ENCODE measurements around the gene NOP56.
A peak's percentile ranks its signal among the peaks of the same experiment; 100 is the strongest.

The NOP56 gene

GRCh38 chr20:2640899-2641298 is 11.5 kb upstream of the NOP56 start:
- Histone ChIP-seq H3K4me1 (ENCODE audit: control insufficient read depth, insufficient read depth, low read length) (no peaks in the 10 kb centered on the region), H3K36me3 (ENCODE audit: control insufficient read depth in 2 of 2, insufficient read depth in 2 of 2, low read length in 2 of 2) (peaks cover 0 to 6% of the 10 kb centered on the region in 2 donors), H3K27me3 (ENCODE audit: control insufficient read depth in 1 of 2, insufficient read depth in 2 of 2, low read length in 2 of 2) (no peaks in the 10 kb centered on the region), H3K9me3 (ENCODE audit: control insufficient read depth in 2 of 2, low read length in 2 of 2) (no peaks in the 10 kb centered on the region), H3K9ac (ENCODE audit: low read length in 2 of 2) (no peak overlapping the region), H3K27ac (ENCODE audit: low read length) (no peak overlapping the region), H3K4me3 (ENCODE audit: low read length in 2 of 2) (no peak overlapping the region)

DNA sequence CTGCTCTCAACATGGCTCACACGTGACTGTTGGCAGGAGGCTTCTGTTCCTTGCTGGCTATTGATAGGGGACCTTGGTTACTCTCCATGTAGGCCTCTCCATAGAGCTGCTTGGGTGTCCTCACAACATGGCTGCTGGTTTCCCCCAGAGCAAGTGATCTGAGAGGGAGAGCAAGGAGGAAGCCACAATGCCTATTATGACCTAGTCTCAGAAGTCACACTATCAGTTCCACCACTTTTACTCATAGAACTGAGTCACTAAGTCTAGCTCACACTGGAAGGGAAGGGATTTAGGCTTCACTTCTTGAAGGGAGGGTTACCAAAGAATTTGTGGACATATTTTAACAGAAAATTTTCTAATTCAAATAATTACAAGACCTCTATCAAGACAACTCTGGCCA is 8.7 kb upstream of the NOP56 start:
- no peaks in the 10 kb centered on the region for H3K4me1 ChIP-seq (ENCODE audit: control insufficient read depth, insufficient read depth, low read length)
- H3K9ac ChIP-seq (ENCODE audit: low read length in 2 of 2): no peak overlapping the region
- H3K36me3 ChIP-seq (ENCODE audit: control insufficient read depth in 2 of 2, insufficient read depth in 2 of 2, low read length in 2 of 2): peaks cover 0 to 6% of the 10 kb centered on the region in 2 donors
- no peak overlapping the region for H3K4me3 ChIP-seq (ENCODE audit: low read length in 2 of 2)
- H3K27ac ChIP-seq (ENCODE audit: low read length): no peak overlapping the region
- H3K9me3 ChIP-seq (ENCODE audit: control insufficient read depth in 2 of 2, low read length in 2 of 2): no peaks in the 10 kb centered on the region
- no peaks in the 10 kb centered on the region for H3K27me3 ChIP-seq (ENCODE audit: control insufficient read depth in 1 of 2, insufficient read depth in 2 of 2, low read length in 2 of 2)

GRCh38 chr20:2652724-2653555 is 508 bp downstream of the NOP56 start:
- peak overlapping the region; percentile 90 to 95 for H3K9ac ChIP-seq (ENCODE audit: low read length in 2 of 2)
- peak overlapping the region; percentile 95 to 99 for H3K4me3 ChIP-seq (ENCODE audit: low read length in 2 of 2)
- H3K9me3 ChIP-seq (ENCODE audit: control insufficient read depth in 2 of 2, low read length in 2 of 2): no peaks in the 10 kb centered on the region
- peaks cover 17% of the 10 kb centered on the region for H3K4me1 ChIP-seq (ENCODE audit: control insufficient read depth, insufficient read depth, low read length)
- H3K36me3 ChIP-seq (ENCODE audit: control insufficient read depth in 2 of 2, insufficient read depth in 2 of 2, low read length in 2 of 2): peaks cover 38 to 42% of the 10 kb centered on the region in 2 donors
- no peaks in the 10 kb centered on the region for H3K27me3 ChIP-seq (ENCODE audit: control insufficient read depth in 1 of 2, insufficient read depth in 2 of 2, low read length in 2 of 2)
- H3K27ac ChIP-seq (ENCODE audit: low read length): peak overlapping the region; percentile 82

- Histone ChIP-seq H3K27ac (ENCODE audit: low read length) (no peak overlapping the region), H3K4me3 (ENCODE audit: low read length in 2 of 2) (peak overlapping the region; percentile 95 to 99), H3K9me3 (ENCODE audit: control insufficient read depth in 2 of 2, low read length in 2 of 2) (no peaks in the 10 kb centered on the region), H3K4me1 (ENCODE audit: control insufficient read depth, insufficient read depth, low read length) (peaks cover 17% of the 10 kb centered on the region), H3K36me3 (ENCODE audit: control insufficient read depth in 2 of 2, insufficient read depth in 2 of 2, low read length in 2 of 2) (peaks cover 46 to 49% of the 10 kb centered on the region in 2 donors), H3K27me3 (ENCODE audit: control insufficient read depth in 1 of 2, insufficient read depth in 2 of 2, low read length in 2 of 2) (no peaks in the 10 kb centered on the region), H3K9ac (ENCODE audit: low read length in 2 of 2) (peak overlapping the region; percentile 90 to 95)
These were observed 1.3 kb downstream of the NOP56 start for GRCh38 chr20:2653556-2654383.

DNA sequence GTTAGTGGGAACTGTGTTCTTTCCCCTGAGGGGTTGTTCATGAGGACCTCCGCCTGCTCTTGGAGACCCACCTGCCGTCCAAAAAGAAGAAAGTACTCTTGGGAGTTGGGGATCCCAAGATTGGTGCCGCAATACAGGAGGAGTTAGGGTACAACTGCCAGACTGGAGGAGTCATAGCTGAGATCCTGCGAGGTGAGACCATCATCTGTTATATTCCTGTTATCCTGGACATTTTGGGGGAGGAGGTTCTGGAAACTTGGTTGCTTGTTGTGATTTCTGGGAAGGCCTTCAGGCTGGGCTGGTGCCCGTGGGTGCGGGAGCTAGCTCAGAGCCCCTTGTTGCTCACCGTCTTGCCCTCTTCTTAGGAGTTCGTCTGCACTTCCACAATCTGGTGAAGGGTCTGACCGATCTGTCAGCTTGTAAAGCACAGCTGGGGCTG is 2.0 kb downstream of the NOP56 start:
- Histone ChIP-seq H3K27me3 (ENCODE audit: control insufficient read depth in 1 of 2, insufficient read depth in 2 of 2, low read length in 2 of 2) (no peaks in the 10 kb centered on the region), H3K4me3 (ENCODE audit: low read length in 2 of 2) (peak overlapping the region; percentile 29 to 95), H3K9me3 (ENCODE audit: control insufficient read depth in 2 of 2, low read length in 2 of 2) (no peaks in the 10 kb centered on the region), H3K9ac (ENCODE audit: low read length in 2 of 2) (peak overlapping the region; percentile 42 to 95), H3K27ac (ENCODE audit: low read length) (no peak overlapping the region), H3K36me3 (ENCODE audit: control insufficient read depth in 2 of 2, insufficient read depth in 2 of 2, low read length in 2 of 2) (peaks cover 52 to 55% of the 10 kb centered on the region in 2 donors), H3K4me1 (ENCODE audit: control insufficient read depth, insufficient read depth, low read length) (peaks cover 17% of the 10 kb centered on the region)

- H3K27me3 ChIP-seq (ENCODE audit: control insufficient read depth in 1 of 2, insufficient read depth in 2 of 2, low read length in 2 of 2): no peaks in the 10 kb centered on the region
- H3K36me3 ChIP-seq (ENCODE audit: control insufficient read depth in 2 of 2, insufficient read depth in 2 of 2, low read length in 2 of 2): peaks cover 57 to 59% of the 10 kb centered on the region in 2 donors
- no peak overlapping the region for H3K9ac ChIP-seq (ENCODE audit: low read length in 2 of 2)
- H3K4me3 ChIP-seq (ENCODE audit: low read length in 2 of 2): no peak overlapping the region
- H3K9me3 ChIP-seq (ENCODE audit: control insufficient read depth in 2 of 2, low read length in 2 of 2): no peaks in the 10 kb centered on the region
- no peak overlapping the region for H3K27ac ChIP-seq (ENCODE audit: low read length)
- peaks cover 17% of the 10 kb centered on the region for H3K4me1 ChIP-seq (ENCODE audit: control insufficient read depth, insufficient read depth, low read length)
These were observed 2.4 kb downstream of the NOP56 start for GRCh38 chr20:2654831-2655230.

- Histone ChIP-seq H3K4me1 (ENCODE audit: control insufficient read depth, insufficient read depth, low read length) (peaks cover 17% of the 10 kb centered on the region), H3K27ac (ENCODE audit: low read length) (no peak overlapping the region), H3K27me3 (ENCODE audit: control insufficient read depth in 1 of 2, insufficient read depth in 2 of 2, low read length in 2 of 2) (no peaks in the 10 kb centered on the region), H3K9ac (ENCODE audit: low read length in 2 of 2) (no peak overlapping the region), H3K9me3 (ENCODE audit: control insufficient read depth in 2 of 2, low read length in 2 of 2) (no peaks in the 10 kb centered on the region), H3K4me3 (ENCODE audit: low read length in 2 of 2) (no peak overlapping the region), H3K36me3 (ENCODE audit: control insufficient read depth in 2 of 2, insufficient read depth in 2 of 2, low read length in 2 of 2) (peaks cover 63 to 66% of the 10 kb centered on the region in 2 donors)
These were observed 3.1 kb downstream of the NOP56 start for GRCh38 chr20:2655331-2656116.

- Histone ChIP-seq H3K9ac (ENCODE audit: low read length in 2 of 2) (no peak overlapping the region), H3K4me3 (ENCODE audit: low read length in 2 of 2) (no peak overlapping the region), H3K27ac (ENCODE audit: low read length) (no peak overlapping the region), H3K4me1 (ENCODE audit: control insufficient read depth, insufficient read depth, low read length) (peaks cover 17% of the 10 kb centered on the region), H3K36me3 (ENCODE audit: control insufficient read depth in 2 of 2, insufficient read depth in 2 of 2, low read length in 2 of 2) (peaks cover 67 to 74% of the 10 kb centered on the region in 2 donors), H3K9me3 (ENCODE audit: control insufficient read depth in 2 of 2, low read length in 2 of 2) (no peaks in the 10 kb centered on the region), H3K27me3 (ENCODE audit: control insufficient read depth in 1 of 2, insufficient read depth in 2 of 2, low read length in 2 of 2) (no peaks in the 10 kb centered on the region)
These were observed 4.2 kb downstream of the NOP56 start for GRCh38 chr20:2656471-2657117.

GRCh38 chr20:2657241-2657640 is 4.8 kb downstream of the NOP56 start:
- Histone ChIP-seq H3K9me3 (ENCODE audit: control insufficient read depth in 2 of 2, low read length in 2 of 2) (no peaks in the 10 kb centered on the region), H3K36me3 (ENCODE audit: control insufficient read depth in 2 of 2, insufficient read depth in 2 of 2, low read length in 2 of 2) (peaks cover 72 to 80% of the 10 kb centered on the region in 2 donors), H3K27ac (ENCODE audit: low read length) (no peak overlapping the region), H3K27me3 (ENCODE audit: control insufficient read depth in 1 of 2, insufficient read depth in 2 of 2, low read length in 2 of 2) (no peaks in the 10 kb centered on the region), H3K9ac (ENCODE audit: low read length in 2 of 2) (no peak overlapping the region), H3K4me3 (ENCODE audit: low read length in 2 of 2) (no peak overlapping the region), H3K4me1 (ENCODE audit: control insufficient read depth, insufficient read depth, low read length) (peaks cover 13% of the 10 kb centered on the region)

- H3K9ac ChIP-seq (ENCODE audit: low read length in 2 of 2): no peak overlapping the region
- no peaks in the 10 kb centered on the region for H3K27me3 ChIP-seq (ENCODE audit: control insufficient read depth in 1 of 2, insufficient read depth in 2 of 2, low read length in 2 of 2)
- H3K4me1 ChIP-seq (ENCODE audit: control insufficient read depth, insufficient read depth, low read length): peaks cover 13% of the 10 kb centered on the region
- H3K9me3 ChIP-seq (ENCODE audit: control insufficient read depth in 2 of 2, low read length in 2 of 2): no peaks in the 10 kb centered on the region
- H3K4me3 ChIP-seq (ENCODE audit: low read length in 2 of 2): no peak overlapping the region
- H3K27ac ChIP-seq (ENCODE audit: low read length): no peak overlapping the region
- H3K36me3 ChIP-seq (ENCODE audit: control insufficient read depth in 2 of 2, insufficient read depth in 2 of 2, low read length in 2 of 2): peaks cover 74 to 82% of the 10 kb centered on the region in 2 donors
These were observed 5.2 kb downstream of the NOP56 start for GRCh38 chr20:2657674-2658073.
